Fibroblast of lung (primary cell): ENCODE measurements around the gene PGM5. TPM values are rescaled to one million over a fixed set of nuclear protein-coding genes. Genes with fewer than 3 reads are reported as not detected.

ENCODE experiments used
- DNase-seq, 2 donors: peaks; one replicate each; pipeline versions ENCODE4 v3.0.0 to v3.0.0-alpha.2; 2010; ENCODE audit warnings: low read depth in 2 of 2
- H2AFZ ChIP-seq: 2 replicates; pipeline ENCODE4 v1.5.1; 2012; ENCODE audit warnings: low read length, control low read depth, inconsistent platforms
- H3K27ac ChIP-seq: 2 replicates; pipeline ENCODE4 v1.5.1; 2011; ENCODE audit warnings: low read length, control low read depth; ENCODE audit not compliant: insufficient read depth
- H3K27me3 ChIP-seq: 2 replicates; pipeline ENCODE4 v1.5.1; 2011; ENCODE audit warnings: mild to moderate bottlenecking, low read length; ENCODE audit not compliant: control insufficient read depth, insufficient read depth
- H3K36me3 ChIP-seq: 2 replicates; pipeline ENCODE4 v1.5.1; 2011; ENCODE audit warnings: low read length; ENCODE audit not compliant: control insufficient read depth, insufficient read depth
- H3K4me1 ChIP-seq: 2 replicates; pipeline ENCODE4 v1.5.1; 2011; ENCODE audit warnings: low read length; ENCODE audit not compliant: control insufficient read depth, insufficient read depth; ENCODE audit errors: extremely low read depth
- H3K4me2 ChIP-seq: 2 replicates; pipeline ENCODE4 v1.5.1; 2011; ENCODE audit warnings: low read length, control low read depth; ENCODE audit not compliant: insufficient read depth; ENCODE audit errors: extremely low read depth
- H3K4me3 ChIP-seq, 4 experiments: fragments of 200-600 bp in 1 of 4; sonication (generic) in 1 of 4; replicated peaks in 1 of 4; 2 replicates each; pipeline ENCODE4 v1.5.1; 2011 to 2016; ENCODE audit warnings: low read length in 4 of 4, low read depth in 3 of 4, mild to moderate bottlenecking in 3 of 4, control low read depth in 2 of 4, inconsistent platforms in 1 of 4, mixed read lengths in 1 of 4; ENCODE audit not compliant: insufficient read depth in 1 of 4; ENCODE audit errors: control extremely low read depth in 1 of 4
- H3K79me2 ChIP-seq: 2 replicates; pipeline ENCODE4 v1.5.1; 2012; ENCODE audit warnings: mild to moderate bottlenecking, low read length, inconsistent platforms; ENCODE audit not compliant: control insufficient read depth, insufficient read depth
- H3K9ac ChIP-seq: 2 replicates; pipeline ENCODE4 v1.5.1; 2011; ENCODE audit warnings: mild to moderate bottlenecking, low read length, control low read depth; ENCODE audit not compliant: insufficient read depth
- H3K9me3 ChIP-seq: 2 replicates; pipeline ENCODE4 v1.5.1; 2012; ENCODE audit warnings: low read depth, low read length; ENCODE audit not compliant: control insufficient read depth, insufficient read depth
- H4K20me1 ChIP-seq: 2 replicates; pipeline ENCODE4 v1.5.1; 2011; ENCODE audit warnings: low read length; ENCODE audit not compliant: control insufficient read depth, insufficient read depth; ENCODE audit errors: extremely low read depth
- EZH2 ChIP-seq: IDR thresholded peaks from 2 replicates; pipeline ENCODE4 v1.5.1; 2012; ENCODE audit warnings: low read length, control low read depth, mild to moderate bottlenecking; ENCODE audit errors: missing control alignments
- polyA plus RNA-seq, 2 donors: library from polyadenylated mRNA; depleted of rRNA in 1 of 2; stranded (reverse) in 1 of 2; unstranded in 1 of 2; fragments of >200 nt; gene quantifications; 2 replicates each; pipeline ENCODE4 v1.2.1, GENCODE V29; 2011 to 2012; ENCODE audit warnings: missing spikeins in 1 of 2
- total RNA-seq: library from RNA; depleted of rRNA; stranded (reverse); fragments of >200 nt; gene quantifications from 2 replicates; pipeline ENCODE4 v1.2.1, GENCODE V29; 2014
- TF ChIP-seq, protein P1 (sequence below), 2 donors: IDR thresholded peaks in 1 of 2; conservative IDR thresholded peaks in 1 of 2; 1 replicate in 1 of 2; 2 replicates in 1 of 2; pipeline ENCODE4 v1.5.1; 2011 to 2012; ENCODE audit warnings: low read length in 2 of 2, control low read depth in 1 of 2, inconsistent platforms in 1 of 2, low read depth in 1 of 2, mild to moderate bottlenecking in 1 of 2

Gene PGM5
- total and polyA plus RNA-seq, 2 donors (not counting 1 experiment from before 2014, with no cell fraction given) = 42.6 to 113 TPM

DNA sequence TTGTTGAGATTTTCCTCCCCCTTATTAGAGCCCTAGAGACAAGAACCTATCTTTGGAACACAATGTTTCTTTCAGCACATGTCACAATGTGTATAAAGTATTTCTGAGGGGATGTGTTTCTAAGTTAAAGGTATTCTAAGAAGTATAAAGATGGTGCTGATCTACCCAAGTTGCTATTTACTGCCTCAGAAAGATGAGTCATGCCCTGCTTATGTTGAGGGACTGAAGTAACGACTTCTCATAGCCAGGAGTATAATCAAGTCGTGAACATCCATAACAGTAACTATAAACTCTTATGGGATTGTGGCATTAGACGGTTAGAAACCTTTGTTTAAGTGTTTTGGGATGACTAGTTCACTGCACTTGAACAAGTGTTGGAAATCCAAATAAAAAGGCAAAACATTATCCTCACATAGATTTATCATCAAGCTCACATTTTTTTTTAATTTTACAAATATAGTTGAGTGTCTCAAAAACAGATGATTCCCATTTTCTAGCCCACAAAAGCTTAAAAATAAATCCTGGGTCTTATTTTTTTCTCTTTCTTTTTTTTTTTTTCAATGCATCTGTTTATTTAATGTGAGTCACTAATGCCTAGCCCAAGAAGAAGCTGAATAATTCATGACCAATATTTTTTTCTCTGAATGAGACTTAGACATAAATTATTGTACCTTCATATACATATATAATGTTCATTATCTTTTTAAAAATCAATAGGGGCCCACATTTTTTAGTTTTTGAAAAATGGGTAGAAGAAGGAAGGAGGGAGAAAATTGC lies 196.5 kb downstream of the PGM5 start:
- H3K36me3 ChIP-seq = no peaks in the 10 kb centered on the region
- no peaks in the 10 kb centered on the region for H3K9me3 ChIP-seq
- no peak overlapping the region for H2AFZ ChIP-seq
- no peaks in the 10 kb centered on the region for H4K20me1 ChIP-seq
- peak overlapping the region; percentile 42 for H3K27ac ChIP-seq
- no peaks in the 10 kb centered on the region for H3K79me2 ChIP-seq
- TF ChIP-seq, protein P1, sequence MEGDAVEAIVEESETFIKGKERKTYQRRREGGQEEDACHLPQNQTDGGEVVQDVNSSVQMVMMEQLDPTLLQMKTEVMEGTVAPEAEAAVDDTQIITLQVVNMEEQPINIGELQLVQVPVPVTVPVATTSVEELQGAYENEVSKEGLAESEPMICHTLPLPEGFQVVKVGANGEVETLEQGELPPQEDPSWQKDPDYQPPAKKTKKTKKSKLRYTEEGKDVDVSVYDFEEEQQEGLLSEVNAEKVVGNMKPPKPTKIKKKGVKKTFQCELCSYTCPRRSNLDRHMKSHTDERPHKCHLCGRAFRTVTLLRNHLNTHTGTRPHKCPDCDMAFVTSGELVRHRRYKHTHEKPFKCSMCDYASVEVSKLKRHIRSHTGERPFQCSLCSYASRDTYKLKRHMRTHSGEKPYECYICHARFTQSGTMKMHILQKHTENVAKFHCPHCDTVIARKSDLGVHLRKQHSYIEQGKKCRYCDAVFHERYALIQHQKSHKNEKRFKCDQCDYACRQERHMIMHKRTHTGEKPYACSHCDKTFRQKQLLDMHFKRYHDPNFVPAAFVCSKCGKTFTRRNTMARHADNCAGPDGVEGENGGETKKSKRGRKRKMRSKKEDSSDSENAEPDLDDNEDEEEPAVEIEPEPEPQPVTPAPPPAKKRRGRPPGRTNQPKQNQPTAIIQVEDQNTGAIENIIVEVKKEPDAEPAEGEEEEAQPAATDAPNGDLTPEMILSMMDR (conservative IDR thresholded peaks at IDR 0.05 in 1 of 2, IDR thresholded peaks at IDR 0.05 in 1 of 2; ENCODE audit: low read depth in 1 of 2, low read length in 2 of 2) = no peak
- no peak for TF ChIP-seq EZH2
- peaks cover 5% of the 10 kb centered on the region for H3K4me1 ChIP-seq
- no peak overlapping the region for H3K9ac ChIP-seq
- no peaks in the 10 kb centered on the region for H3K27me3 ChIP-seq
- no peak overlapping the region for H3K4me2 ChIP-seq
- DNase-seq = peak; percentile 29 to 92
- no peak overlapping the region for H3K4me3 ChIP-seq

GRCh38 chr9:68555437-68556150 lies 199.2 kb downstream of the PGM5 start:
- no peaks in the 10 kb centered on the region for H3K27me3 ChIP-seq
- TF ChIP-seq, protein P1 (conservative IDR thresholded peaks at IDR 0.05 in 1 of 2, IDR thresholded peaks at IDR 0.05 in 1 of 2; ENCODE audit: low read depth in 1 of 2, low read length in 2 of 2) = no peak
- TF ChIP-seq EZH2 = no peak
- DNase-seq = no peak
- H3K4me1 ChIP-seq = peaks cover 15% of the 10 kb centered on the region
- H3K79me2 ChIP-seq = no peaks in the 10 kb centered on the region
- no peak overlapping the region for H3K4me3 ChIP-seq
- no peak overlapping the region for H3K4me2 ChIP-seq
- H3K36me3 ChIP-seq = no peaks in the 10 kb centered on the region
- no peak overlapping the region for H2AFZ ChIP-seq
- H3K27ac ChIP-seq = no peak overlapping the region
- no peaks in the 10 kb centered on the region for H3K9me3 ChIP-seq
- no peak overlapping the region for H3K9ac ChIP-seq
- H4K20me1 ChIP-seq = no peaks in the 10 kb centered on the region

GRCh38 chr9:68558545-68558944 lies 202.1 kb downstream of the PGM5 start:
- Histone ChIP-seq H3K4me2 (no peak overlapping the region), H3K4me1 (peaks cover 11% of the 10 kb centered on the region), H3K4me3 (no peak overlapping the region), H4K20me1 (no peaks in the 10 kb centered on the region), H2AFZ (no peak overlapping the region), H3K36me3 (no peaks in the 10 kb centered on the region), H3K9me3 (no peaks in the 10 kb centered on the region), H3K79me2 (no peaks in the 10 kb centered on the region), H3K27ac (no peak overlapping the region), H3K9ac (no peak overlapping the region), H3K27me3 (no peaks in the 10 kb centered on the region)
- no peak for TF ChIP-seq EZH2
- TF ChIP-seq, protein P1 (conservative IDR thresholded peaks at IDR 0.05 in 1 of 2, IDR thresholded peaks at IDR 0.05 in 1 of 2; ENCODE audit: low read depth in 1 of 2, low read length in 2 of 2) = no peak
- DNase-seq = no peak
